ENCODE results near the gene PRKG1.

PRKG1 gene

DNA sequence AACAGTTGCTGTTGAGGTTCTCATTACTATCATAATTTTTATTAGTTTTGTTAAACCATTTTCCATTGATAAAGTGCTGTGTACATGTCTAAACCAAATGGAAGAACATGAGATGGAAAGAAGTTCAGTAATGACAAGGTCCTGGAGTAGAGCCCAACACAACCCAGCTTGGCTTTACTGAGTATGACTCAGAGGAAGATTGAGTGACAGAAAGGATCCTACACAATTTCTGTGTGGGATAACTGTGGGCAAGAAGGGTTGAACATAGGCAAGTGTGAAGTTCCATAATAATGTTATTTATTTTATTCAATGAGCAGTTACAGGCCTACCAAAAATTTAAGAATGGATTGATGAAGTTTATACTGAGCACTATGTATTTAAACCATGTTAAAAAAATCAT is 15.9 kb downstream of the PRKG1 start:
- Histone ChIP-seq H3K79me2 (ENCODE audit: insufficient read depth, low read length) (no peaks in the 10 kb centered on the region), H3K4me2 (ENCODE audit: low read depth, low read length, poor library complexity, severe bottlenecking) (no peak overlapping the region), H3K27ac (ENCODE audit: low read depth, low read length) (no peak overlapping the region), H2AFZ (ENCODE audit: low read depth, low read length, severe bottlenecking) (no peak overlapping the region), H3F3A (ENCODE audit: insufficient read depth) (no peaks in the 10 kb centered on the region), H3K9me2 (replicated peaks; ENCODE audit: insufficient read depth, low read length) (no peaks in the 10 kb centered on the region), H3K27me3 (ENCODE audit: low read length) (no peaks in the 10 kb centered on the region), H3K4me3 (ENCODE audit: insufficient read depth, low read length, poor library complexity, severe bottlenecking) (no peak overlapping the region), H3K36me3 (ENCODE audit: low read length) (no peaks in the 10 kb centered on the region), H3K9ac (ENCODE audit: low read length) (no peak overlapping the region), H3K9me3 (ENCODE audit: insufficient read depth, low read length) (no peaks in the 10 kb centered on the region), H4K20me1 (ENCODE audit: low read depth, low read length) (no peaks in the 10 kb centered on the region)
- TF ChIP-seq EZH2phosphoT487 (conservative IDR thresholded peaks at IDR 0.05; ENCODE audit: low read length): no peak
- TF ChIP-seq, protein P1, sequence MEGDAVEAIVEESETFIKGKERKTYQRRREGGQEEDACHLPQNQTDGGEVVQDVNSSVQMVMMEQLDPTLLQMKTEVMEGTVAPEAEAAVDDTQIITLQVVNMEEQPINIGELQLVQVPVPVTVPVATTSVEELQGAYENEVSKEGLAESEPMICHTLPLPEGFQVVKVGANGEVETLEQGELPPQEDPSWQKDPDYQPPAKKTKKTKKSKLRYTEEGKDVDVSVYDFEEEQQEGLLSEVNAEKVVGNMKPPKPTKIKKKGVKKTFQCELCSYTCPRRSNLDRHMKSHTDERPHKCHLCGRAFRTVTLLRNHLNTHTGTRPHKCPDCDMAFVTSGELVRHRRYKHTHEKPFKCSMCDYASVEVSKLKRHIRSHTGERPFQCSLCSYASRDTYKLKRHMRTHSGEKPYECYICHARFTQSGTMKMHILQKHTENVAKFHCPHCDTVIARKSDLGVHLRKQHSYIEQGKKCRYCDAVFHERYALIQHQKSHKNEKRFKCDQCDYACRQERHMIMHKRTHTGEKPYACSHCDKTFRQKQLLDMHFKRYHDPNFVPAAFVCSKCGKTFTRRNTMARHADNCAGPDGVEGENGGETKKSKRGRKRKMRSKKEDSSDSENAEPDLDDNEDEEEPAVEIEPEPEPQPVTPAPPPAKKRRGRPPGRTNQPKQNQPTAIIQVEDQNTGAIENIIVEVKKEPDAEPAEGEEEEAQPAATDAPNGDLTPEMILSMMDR (IDR thresholded peaks at IDR 0.05; ENCODE audit: insufficient read depth, low read length, poor library complexity, severe bottlenecking): no peak

DNA sequence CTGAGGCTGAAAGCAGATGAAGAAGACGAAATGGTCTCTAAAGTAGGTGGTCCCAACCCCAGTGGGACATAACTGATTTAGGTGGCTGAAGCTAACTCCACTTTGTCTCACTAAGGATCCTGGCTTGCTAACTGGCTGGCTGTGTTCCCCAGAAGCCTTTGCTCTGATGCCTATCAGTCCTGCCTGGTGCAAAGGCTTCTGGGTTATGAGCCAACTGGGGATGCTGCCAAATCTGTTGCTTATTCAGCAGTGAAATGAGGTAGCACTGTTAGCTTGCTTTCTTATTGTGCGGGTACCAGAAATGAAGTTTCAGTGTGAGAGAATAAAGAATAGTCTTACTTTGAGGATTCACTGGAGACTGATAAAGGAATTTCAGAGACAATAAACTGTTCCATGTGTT is 18.1 kb downstream of the PRKG1 start:
- Histone ChIP-seq H3K9me3 (ENCODE audit: insufficient read depth, low read length) (no peaks in the 10 kb centered on the region), H3K4me2 (ENCODE audit: low read depth, low read length, poor library complexity, severe bottlenecking) (no peak overlapping the region), H3K9ac (ENCODE audit: low read length) (no peak overlapping the region), H3F3A (ENCODE audit: insufficient read depth) (no peaks in the 10 kb centered on the region), H3K27ac (ENCODE audit: low read depth, low read length) (no peak overlapping the region), H3K27me3 (ENCODE audit: low read length) (no peaks in the 10 kb centered on the region), H2AFZ (ENCODE audit: low read depth, low read length, severe bottlenecking) (no peak overlapping the region), H3K4me3 (ENCODE audit: insufficient read depth, low read length, poor library complexity, severe bottlenecking) (no peak overlapping the region), H3K79me2 (ENCODE audit: insufficient read depth, low read length) (no peaks in the 10 kb centered on the region), H4K20me1 (ENCODE audit: low read depth, low read length) (no peaks in the 10 kb centered on the region), H3K36me3 (ENCODE audit: low read length) (no peaks in the 10 kb centered on the region), H3K9me2 (replicated peaks; ENCODE audit: insufficient read depth, low read length) (no peaks in the 10 kb centered on the region)
- TF ChIP-seq, protein P1 (IDR thresholded peaks at IDR 0.05; ENCODE audit: insufficient read depth, low read length, poor library complexity, severe bottlenecking): no peak
- TF ChIP-seq EZH2phosphoT487 (conservative IDR thresholded peaks at IDR 0.05; ENCODE audit: low read length): no peak

DNA sequence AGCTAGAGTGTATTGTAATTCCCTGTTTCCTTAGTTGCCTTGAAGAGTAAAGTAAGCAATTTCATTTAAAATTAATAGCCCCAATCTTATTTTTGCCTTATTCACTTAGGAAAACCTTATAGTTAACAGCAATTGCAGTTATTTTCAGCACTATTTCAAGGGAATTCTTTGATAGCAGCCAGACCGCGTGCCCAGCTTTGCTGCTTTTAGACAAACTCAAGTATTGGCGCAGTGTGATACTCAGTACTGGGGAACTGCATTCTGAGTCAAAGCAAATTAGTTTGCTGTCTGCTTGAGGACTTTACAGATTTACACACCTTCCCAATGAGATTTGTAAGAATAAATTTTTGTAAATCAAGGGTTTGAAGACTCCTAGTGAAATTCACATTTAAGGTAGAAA is 21.2 kb downstream of the PRKG1 start:
- Histone ChIP-seq H3K36me3 (ENCODE audit: low read length) (no peaks in the 10 kb centered on the region), H3K27me3 (ENCODE audit: low read length) (no peaks in the 10 kb centered on the region), H3F3A (ENCODE audit: insufficient read depth) (no peaks in the 10 kb centered on the region), H3K4me2 (ENCODE audit: low read depth, low read length, poor library complexity, severe bottlenecking) (no peak overlapping the region), H3K27ac (ENCODE audit: low read depth, low read length) (no peak overlapping the region), H4K20me1 (ENCODE audit: low read depth, low read length) (no peaks in the 10 kb centered on the region), H3K79me2 (ENCODE audit: insufficient read depth, low read length) (no peaks in the 10 kb centered on the region), H2AFZ (ENCODE audit: low read depth, low read length, severe bottlenecking) (no peak overlapping the region), H3K9me3 (ENCODE audit: insufficient read depth, low read length) (no peaks in the 10 kb centered on the region), H3K9ac (ENCODE audit: low read length) (no peak overlapping the region), H3K9me2 (replicated peaks; ENCODE audit: insufficient read depth, low read length) (no peaks in the 10 kb centered on the region), H3K4me3 (ENCODE audit: insufficient read depth, low read length, poor library complexity, severe bottlenecking) (no peak overlapping the region)
- TF ChIP-seq EZH2phosphoT487 (conservative IDR thresholded peaks at IDR 0.05; ENCODE audit: low read length): no peak
- TF ChIP-seq, protein P1 (IDR thresholded peaks at IDR 0.05; ENCODE audit: insufficient read depth, low read length, poor library complexity, severe bottlenecking): no peak
